ELF-1 (cell line): ENCODE measurements around the gene CEPT1.

Source experiments
- DNase-seq: peaks from one replicate; pipeline ENCODE4 v3.0.0-alpha.2; 2016; ENCODE audit warnings: low read depth, low spot score

CEPT1 gene

GRCh38 chr1:111225717-111226400 is 85.8 kb downstream of the CEPT1 start:
- no peak for DNase-seq

- no peak for DNase-seq
Measured at GRCh38 chr1:111227434-111227833, 87.4 kb downstream of the CEPT1 start, which contains the start of gene CHI3L2. Gene CHI3L2, plus strand, starts transcription at chr1:111227713. Its CDS starts 17 bp downstream, at chr1:111227730.

GRCh38 chr1:111227851-111228747 is 88.1 kb downstream of the CEPT1 start:
- no peak for DNase-seq

GRCh38 chr1:111228748-111229126 is 88.7 kb downstream of the CEPT1 start:
- no peak for DNase-seq

GRCh38 chr1:111232134-111232533 is 92.1 kb downstream of the CEPT1 start:
- no peak for DNase-seq

- DNase-seq: no peak
Measured at GRCh38 chr1:111234258-111234657, 94.2 kb downstream of the CEPT1 start.
